Upper lobe of right lung (tissue), 1 donor: ENCODE results near the gene CST4. TPM values are rescaled to one million over a fixed set of nuclear protein-coding genes. Genes with fewer than 3 reads are reported as not detected.

Source experiments
- ATAC-seq: fragments of 200-7000 bp; cut with Tn5 transposase; one replicate; pipeline ENCODE4 v1.9.1; 2020; ENCODE audit warnings: mild to moderate bottlenecking, moderate library complexity
- DNase-seq: peaks from one replicate; pipeline ENCODE4 v3.0.0-alpha.2; 2020
- H3K27ac ChIP-seq: fragments of 200-600 bp; one replicate; pipeline ENCODE4 v1.8.0; 2022
- H3K27me3 ChIP-seq: fragments of 200-600 bp; one replicate; pipeline ENCODE4 v1.8.0; 2022; ENCODE audit warnings: mild to moderate bottlenecking
- H3K36me3 ChIP-seq: fragments of 200-600 bp; one replicate; pipeline ENCODE4 v1.8.0; 2022
- H3K4me1 ChIP-seq: fragments of 200-600 bp; one replicate; pipeline ENCODE4 v1.8.0; 2022
- H3K4me3 ChIP-seq: fragments of 200-600 bp; one replicate; pipeline ENCODE4 v1.8.0; 2022; ENCODE audit warnings: mild to moderate bottlenecking
- H3K9me3 ChIP-seq: fragments of 200-600 bp; one replicate; pipeline ENCODE4 v1.8.0; 2022
- CTCF ChIP-seq: fragments of 200-600 bp; IDR thresholded peaks from one replicate; pipeline ENCODE4 v1.8.0; 2022; ENCODE audit warnings: antibody characterized with exemption
- intact Hi-C: fragments of 100-400 bp; cut with DNase I; formaldehyde crosslinking; loops from one replicate; pipeline ENCODE4 v1.11.0; 2022
- total RNA-seq: library from RNA; stranded (reverse); fragmentation: NEBNext Ultra II Directional; extraction: Animal tissue kit (Norgen Biotek cat#: 25700); gene quantifications from one replicate; pipeline ENCODE4 v1.2.1, GENCODE V29; 2021
- donor health status: DM: no; HTN: yes; CAD: no; lungs with severe emphysema.

The CST4 gene
- total RNA-seq, 1 donor from 2014 or later, result not detected

GRCh38 chr20:23680146-23680545 is 8.7 kb downstream of the CST4 start:
- no peak overlapping the region for H3K4me3 ChIP-seq
- no peaks in the 10 kb centered on the region for H3K9me3 ChIP-seq
- no peak for TF ChIP-seq CTCF
- no peak overlapping the region for H3K27ac ChIP-seq
- intact Hi-C loops, result no loop called here
- ATAC-seq (peak; percentile 37), DNase-seq (no peak)
- H3K27me3 ChIP-seq, result no peaks in the 10 kb centered on the region
- no peaks in the 10 kb centered on the region for H3K4me1 ChIP-seq
- H3K36me3 ChIP-seq, result no peaks in the 10 kb centered on the region

- no peaks in the 10 kb centered on the region for H3K4me1 ChIP-seq
- intact Hi-C loops, result no loop called here
- ATAC-seq, result peak; percentile 69
These were observed 9.4 kb downstream of the CST4 start for GRCh38 chr20:23679133-23680092.

GRCh38 chr20:23673209-23673608 is 15.6 kb downstream of the CST4 start:
- H3K9me3 ChIP-seq, result no peaks in the 10 kb centered on the region
- ATAC-seq (no peak), DNase-seq (no peak)
- intact Hi-C loops, result no loop called here
- TF ChIP-seq CTCF, result no peak
- H3K36me3 ChIP-seq, result no peaks in the 10 kb centered on the region
- H3K27me3 ChIP-seq, result no peaks in the 10 kb centered on the region
- H3K4me1 ChIP-seq, result no peaks in the 10 kb centered on the region
- no peak overlapping the region for H3K4me3 ChIP-seq
- no peak overlapping the region for H3K27ac ChIP-seq

More at GRCh38 chr20:23679133-23680092, 9.4 kb downstream of the CST4 start:
- H3K4me3 ChIP-seq, result no peak overlapping the region
- no peaks in the 10 kb centered on the region for H3K27me3 ChIP-seq
- H3K36me3 ChIP-seq, result no peaks in the 10 kb centered on the region
- DNase-seq, result no peak
- no peaks in the 10 kb centered on the region for H3K9me3 ChIP-seq
- TF ChIP-seq CTCF, result no peak
- H3K27ac ChIP-seq, result no peak overlapping the region

- DNase-seq (no peak), ATAC-seq (no peak)
- intact Hi-C loops, result no loop called here
- TF ChIP-seq CTCF, result no peak
- no peak overlapping the region for H3K4me3 ChIP-seq
- H3K27me3 ChIP-seq, result no peaks in the 10 kb centered on the region
- H3K9me3 ChIP-seq, result no peaks in the 10 kb centered on the region
- no peak overlapping the region for H3K27ac ChIP-seq
- H3K4me1 ChIP-seq, result no peaks in the 10 kb centered on the region
- no peaks in the 10 kb centered on the region for H3K36me3 ChIP-seq
These were observed 16.7 kb downstream of the CST4 start for GRCh38 chr20:23672158-23672557.

- ATAC-seq, result no peak
- Histone ChIP-seq H3K4me3 (no peak overlapping the region), H3K9me3 (no peaks in the 10 kb centered on the region), H3K27me3 (no peaks in the 10 kb centered on the region), H3K4me1 (no peaks in the 10 kb centered on the region), H3K36me3 (no peaks in the 10 kb centered on the region), H3K27ac (no peak overlapping the region)
- no peak for DNase-seq
- no peak for TF ChIP-seq CTCF
- intact Hi-C loops, result no loop called here
These were observed 17.4 kb downstream of the CST4 start for GRCh38 chr20:23671479-23671878.
